Thymus (tissue), 11 donors: ENCODE results near the gene CYS1. TPM values are rescaled to one million over a fixed set of nuclear protein-coding genes. Genes with fewer than 3 reads are reported as not detected.

Experiments
- DNase-seq, 9 donors: peaks; one replicate each; pipeline ENCODE4 v3.0.0-alpha.2; 2013; ENCODE audit warnings: low spot score in 9 of 9, low read depth in 6 of 9, missing footprints in 1 of 9
- H3K27ac ChIP-seq, 2 donors: one replicate each; pipeline ENCODE4 v1.5.1; 2013; ENCODE audit warnings: control low read depth in 1 of 2, low read depth in 1 of 2, low read length in 1 of 2, mild to moderate bottlenecking in 1 of 2, moderate library complexity in 1 of 2
- H3K27me3 ChIP-seq, 2 donors: one replicate each; pipeline ENCODE4 v1.5.1; 2013; ENCODE audit warnings: low read length in 1 of 2; ENCODE audit not compliant: control insufficient read depth in 2 of 2, insufficient read depth in 1 of 2
- H3K36me3 ChIP-seq, 2 donors: one replicate each; pipeline ENCODE4 v1.5.1; 2013; ENCODE audit warnings: low read length in 1 of 2, mild to moderate bottlenecking in 1 of 2, moderate library complexity in 1 of 2; ENCODE audit not compliant: control insufficient read depth in 2 of 2, insufficient read depth in 2 of 2
- H3K4me1 ChIP-seq, 2 donors: one replicate each; pipeline ENCODE4 v1.5.1; 2013; ENCODE audit warnings: low read length in 2 of 2; ENCODE audit not compliant: control insufficient read depth in 2 of 2, insufficient read depth in 2 of 2
- H3K4me3 ChIP-seq, 2 donors: one replicate each; pipeline ENCODE4 v1.5.1; 2013; ENCODE audit warnings: low read length in 2 of 2, control low read depth in 1 of 2, mild to moderate bottlenecking in 1 of 2
- H3K9me3 ChIP-seq, 2 donors: one replicate each; pipeline ENCODE4 v1.5.1; 2013; ENCODE audit warnings: low read length in 1 of 2, mild to moderate bottlenecking in 1 of 2; ENCODE audit not compliant: control insufficient read depth in 2 of 2, insufficient read depth in 1 of 2
- WGBS: extraction: QIAGEN DNeasy Blood & Tissue Kit; methylation state at CpG from one replicate; pipeline ENCODE4 v1.1.7; 2013; 5-methylcytosine and 5-hydroxymethylcytosine counted together
- polyA plus RNA-seq: library from polyadenylated mRNA; stranded (reverse); fragments of 200-250 nt; gene quantifications from one replicate; pipeline ENCODE4 v1.2.3, GENCODE V29; 2013
- total RNA-seq: library from RNA; stranded (reverse); fragments of 120-200 nt; gene quantifications from one replicate; pipeline ENCODE4 v1.2.4, GENCODE V29; 2013
- donor health status: healthy.

Gene CYS1
- total and polyA plus RNA-seq, 2 donors = 0.19 to 0.30 TPM

DNA sequence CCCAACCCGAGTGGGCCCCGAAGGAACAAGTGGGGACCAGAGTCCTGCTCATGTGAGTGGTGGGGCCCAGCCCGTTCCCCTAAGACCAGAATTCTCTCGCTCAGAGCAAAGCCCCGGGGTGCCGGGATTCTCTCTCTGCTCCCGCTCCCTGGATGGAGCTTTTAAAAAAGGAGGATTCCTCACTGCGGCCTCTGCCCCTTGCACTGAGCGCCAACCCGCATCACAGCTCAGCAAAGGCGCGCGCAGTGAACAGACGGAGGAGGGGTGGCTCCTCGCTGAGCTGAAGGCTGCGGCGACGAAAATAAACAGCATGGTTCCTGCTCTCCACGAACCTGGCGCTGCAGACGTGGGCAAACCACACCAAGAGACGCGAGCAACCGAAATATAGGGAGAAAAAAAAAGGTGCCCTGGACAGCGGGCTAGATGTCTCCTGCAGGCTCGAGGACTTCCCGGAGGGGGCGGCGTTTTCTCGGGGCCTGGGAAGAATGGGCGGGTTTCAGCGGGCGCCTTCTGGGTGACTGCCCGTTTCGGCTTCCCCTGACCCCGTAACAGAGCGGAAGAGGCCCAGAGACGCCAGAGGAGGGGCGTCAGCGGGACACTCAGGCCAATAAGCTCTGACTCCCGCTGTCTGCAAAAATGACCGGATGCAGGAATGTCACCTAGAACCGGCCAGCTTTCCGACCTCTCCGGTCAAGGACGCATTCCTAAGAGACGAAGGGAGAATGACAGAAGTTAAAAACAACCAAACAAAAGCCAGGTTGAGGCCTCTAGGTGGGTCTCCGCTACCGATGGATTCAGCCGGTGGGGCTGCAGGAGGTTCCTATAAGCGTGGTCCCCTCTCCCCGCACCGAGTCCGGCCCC, 37.7 kb downstream of the CYS1 start:
- H3K4me1 ChIP-seq = peaks cover 0 to 17% of the 10 kb centered on the region in 2 donors
- H3K27ac ChIP-seq = peak overlapping the region in 1 of 2 donors; percentile 74
- 37% methylated on average over 54 of the region's 54 CpGs for WGBS
- peaks cover 25 to 59% of the 10 kb centered on the region in 2 donors for H3K27me3 ChIP-seq
- no peaks in the 10 kb centered on the region for H3K36me3 ChIP-seq
- DNase-seq = peak in 3 of 9 donors; percentile 17 to 40 (median 30)
- peaks cover 9 to 13% of the 10 kb centered on the region in 2 donors for H3K9me3 ChIP-seq
- peak overlapping the region; percentile 27 to 50 for H3K4me3 ChIP-seq

DNA sequence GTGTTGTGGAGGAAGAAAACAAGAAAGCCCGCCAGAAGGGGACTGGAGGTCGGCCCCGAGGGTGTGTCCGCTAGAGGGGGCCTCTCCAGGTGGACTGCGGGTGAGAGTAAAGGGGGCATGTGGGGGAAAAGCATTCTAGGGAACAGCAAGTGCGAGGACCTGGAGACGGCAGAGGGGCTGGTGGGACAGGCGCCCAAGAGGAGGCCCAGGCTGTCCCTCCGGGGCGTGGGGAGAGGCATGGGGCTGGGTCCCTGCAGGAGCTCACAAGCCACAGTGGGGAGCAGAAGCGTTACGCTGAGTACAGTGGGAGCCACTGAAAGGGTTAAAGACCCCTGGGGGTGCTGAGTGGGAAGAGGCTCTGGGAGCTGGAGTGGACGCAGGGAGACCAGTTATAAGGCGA, 38.5 kb downstream of the CYS1 start:
- H3K36me3 ChIP-seq = no peaks in the 10 kb centered on the region
- WGBS = 94% methylated on average over 14 of the region's 14 CpGs
- no peak overlapping the region for H3K4me3 ChIP-seq

DNA sequence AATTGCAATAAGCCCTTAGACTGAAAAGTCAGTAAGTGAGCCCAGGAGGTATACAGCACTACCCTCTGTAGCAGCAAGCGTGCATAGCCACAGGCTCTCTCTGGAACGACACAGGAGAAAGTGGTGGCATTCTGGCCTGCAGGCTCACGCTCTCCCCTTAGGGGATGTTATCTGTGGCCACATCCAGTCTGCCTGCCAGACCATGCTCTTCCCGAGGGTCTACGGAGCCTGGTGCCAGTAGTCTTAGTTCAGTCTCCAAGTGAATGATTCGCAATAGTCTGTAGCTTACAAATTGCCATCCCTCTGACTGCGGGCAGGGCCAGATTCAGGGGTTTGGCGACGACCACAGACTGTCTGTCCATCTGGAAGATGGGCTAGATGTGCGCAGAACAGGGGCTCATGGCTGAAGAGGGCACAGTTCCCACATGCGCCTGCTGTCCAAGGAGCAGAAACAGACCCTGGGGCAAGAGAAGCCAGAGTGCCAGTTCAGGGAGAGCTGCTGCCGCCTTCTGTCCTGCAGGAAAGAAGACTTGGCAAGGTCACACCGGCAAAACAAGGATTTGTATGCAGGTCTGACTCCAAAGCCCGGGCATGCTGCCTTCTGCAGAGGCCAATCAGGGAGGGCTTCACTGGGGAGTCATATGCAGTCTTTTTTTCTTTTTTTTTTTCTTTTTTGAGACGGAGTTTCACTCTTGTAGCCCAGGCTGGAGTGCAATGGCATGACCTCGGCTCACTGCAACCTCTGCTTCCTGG, 40.4 kb downstream of the CYS1 start:
- DNase-seq = no peak
- no peak overlapping the region for H3K4me3 ChIP-seq
- H3K27me3 ChIP-seq = peaks cover 25 to 57% of the 10 kb centered on the region in 2 donors
- peaks cover 0 to 20% of the 10 kb centered on the region in 2 donors for H3K4me1 ChIP-seq
- H3K36me3 ChIP-seq = no peaks in the 10 kb centered on the region
- 95% methylated on average over 16 of the region's 16 CpGs for whole genome bisulfite sequencing
- peaks cover 9 to 13% of the 10 kb centered on the region in 2 donors for H3K9me3 ChIP-seq
- no peak overlapping the region for H3K27ac ChIP-seq

More for the DNA sequence above, 38.5 kb downstream of the CYS1 start:
- Histone ChIP-seq H3K9me3 (peaks cover 9 to 13% of the 10 kb centered on the region in 2 donors), H3K4me1 (peaks cover 0 to 17% of the 10 kb centered on the region in 2 donors), H3K27me3 (peaks cover 25 to 59% of the 10 kb centered on the region in 2 donors), H3K27ac (no peak overlapping the region)
- no peak for DNase-seq

DNA sequence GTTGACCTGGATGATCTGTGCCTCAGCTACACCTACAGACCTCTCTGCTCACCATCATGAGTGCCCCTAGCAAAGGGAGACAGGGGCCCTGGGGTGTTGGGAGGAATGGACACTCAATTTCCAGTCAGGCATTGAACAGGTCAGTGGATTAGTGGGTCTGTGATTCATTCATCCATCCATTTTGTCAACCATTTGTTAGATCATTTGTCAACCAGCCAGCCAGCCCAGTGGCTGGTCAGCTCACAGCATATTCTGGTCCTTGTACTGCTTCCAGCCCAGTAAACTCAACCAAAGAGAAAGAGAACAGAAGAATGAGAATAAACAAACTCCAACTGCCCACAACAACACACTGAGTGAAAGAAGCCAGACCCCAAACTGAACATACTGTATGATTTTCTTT, 41.5 kb downstream of the CYS1 start:
- peaks cover 0 to 13% of the 10 kb centered on the region in 2 donors for H3K4me1 ChIP-seq
- H3K4me3 ChIP-seq = no peak overlapping the region
- DNase-seq = no peak
- peaks cover 18 to 48% of the 10 kb centered on the region in 2 donors for H3K27me3 ChIP-seq
- H3K9me3 ChIP-seq = peaks cover 6 to 13% of the 10 kb centered on the region in 2 donors
- H3K27ac ChIP-seq = no peak overlapping the region
- no peaks in the 10 kb centered on the region for H3K36me3 ChIP-seq

DNA sequence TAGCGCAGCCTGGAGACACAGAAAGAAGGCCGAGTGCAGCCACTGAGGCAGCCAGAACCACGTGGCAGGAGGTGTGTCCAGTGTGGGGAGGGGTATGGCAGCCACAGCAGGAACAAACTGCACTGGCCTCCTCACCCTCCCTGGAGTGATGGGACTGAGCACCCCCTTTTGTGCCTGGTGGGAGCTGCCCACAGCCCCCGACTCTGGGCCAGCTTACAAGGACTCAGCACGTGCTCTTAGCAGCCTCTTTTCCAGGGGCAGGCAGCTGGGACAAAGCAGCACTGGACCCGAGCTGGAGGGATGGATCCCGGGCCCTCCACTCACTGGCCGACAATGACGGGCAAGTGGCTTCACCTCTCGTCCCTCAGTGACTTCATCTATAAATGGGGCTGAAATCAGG, 42.1 kb downstream of the CYS1 start:
- 89% methylated on average over 10 of the region's 10 CpGs for WGBS
- H3K4me1 ChIP-seq = peaks cover 0 to 13% of the 10 kb centered on the region in 2 donors

DNA sequence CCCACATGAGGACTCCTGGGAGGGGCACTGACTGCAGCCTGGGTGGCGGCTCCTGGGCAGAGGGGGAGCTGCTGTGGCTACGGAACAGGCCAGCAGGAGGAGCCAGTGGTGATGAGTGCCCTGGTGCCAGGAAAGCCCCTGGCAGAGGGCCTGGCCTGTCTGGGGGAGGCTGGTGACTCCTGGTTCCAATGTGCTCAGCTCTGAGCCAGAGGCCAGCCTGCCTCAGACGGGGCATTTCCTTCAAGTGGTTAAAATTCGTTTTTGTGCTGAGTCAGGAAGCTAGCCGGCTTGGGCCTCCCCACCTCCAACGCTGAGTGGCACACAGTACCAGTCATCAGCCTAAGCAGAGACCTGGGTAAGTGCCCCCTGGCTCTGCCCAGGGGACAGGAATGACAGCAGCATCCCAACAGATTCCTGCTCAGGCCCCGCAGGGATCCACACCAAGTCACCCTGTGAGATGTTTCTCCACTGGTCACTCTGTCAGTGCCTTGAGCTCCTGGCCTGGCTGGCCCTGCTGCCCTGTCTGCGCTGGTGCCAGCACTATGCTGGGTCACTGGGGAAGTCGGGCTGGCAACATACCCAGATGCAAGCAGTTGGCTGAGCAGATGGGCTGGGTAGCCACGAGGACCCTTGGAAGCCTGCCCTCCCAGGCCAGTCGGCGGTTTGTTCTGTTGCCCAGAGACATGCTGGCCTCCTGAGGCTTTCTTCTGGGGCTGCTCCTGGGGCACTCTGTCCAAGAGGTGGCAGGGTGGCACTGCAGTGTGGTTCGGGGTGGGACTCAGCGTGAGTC, 43.9 kb downstream of the CYS1 start:
- Histone ChIP-seq H3K4me1 (peaks cover 0 to 3% of the 10 kb centered on the region in 2 donors), H3K27ac (no peak overlapping the region), H3K36me3 (no peaks in the 10 kb centered on the region), H3K4me3 (no peak overlapping the region), H3K9me3 (no peaks in the 10 kb centered on the region), H3K27me3 (peaks cover 0 to 27% of the 10 kb centered on the region in 2 donors)
- WGBS = 63% methylated on average over 14 of the region's 14 CpGs
- peak in 1 of 9 donors; percentile 25 for DNase-seq

More for the DNA sequence above, 42.1 kb downstream of the CYS1 start:
- Histone ChIP-seq H3K9me3 (peaks cover 6 to 13% of the 10 kb centered on the region in 2 donors), H3K27ac (no peak overlapping the region), H3K36me3 (no peaks in the 10 kb centered on the region), H3K27me3 (peaks cover 13 to 45% of the 10 kb centered on the region in 2 donors), H3K4me3 (no peak overlapping the region)
- DNase-seq = no peak

DNA sequence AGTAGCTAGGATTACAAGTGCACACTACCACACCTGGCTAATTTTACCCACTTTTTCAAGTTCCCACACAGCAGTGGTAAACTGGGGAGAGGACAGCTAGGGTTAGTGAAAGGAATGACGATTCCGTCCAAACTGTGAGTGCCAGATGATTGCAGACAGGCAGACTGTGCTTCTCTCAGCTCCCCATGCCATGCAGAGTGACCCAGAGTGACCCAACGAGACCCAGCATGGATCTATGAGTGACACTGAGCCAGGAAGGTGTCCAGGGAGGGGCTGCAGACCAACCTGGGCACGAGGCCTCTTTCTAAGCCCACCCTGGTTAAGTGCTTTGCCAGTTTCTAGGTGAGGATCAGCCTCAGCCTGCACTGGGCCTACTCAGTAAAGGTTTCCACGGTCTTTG, 44.6 kb downstream of the CYS1 start:
- WGBS = 79% methylated on average over 5 of the region's 5 CpGs
- no peak overlapping the region for H3K27ac ChIP-seq

DNA sequence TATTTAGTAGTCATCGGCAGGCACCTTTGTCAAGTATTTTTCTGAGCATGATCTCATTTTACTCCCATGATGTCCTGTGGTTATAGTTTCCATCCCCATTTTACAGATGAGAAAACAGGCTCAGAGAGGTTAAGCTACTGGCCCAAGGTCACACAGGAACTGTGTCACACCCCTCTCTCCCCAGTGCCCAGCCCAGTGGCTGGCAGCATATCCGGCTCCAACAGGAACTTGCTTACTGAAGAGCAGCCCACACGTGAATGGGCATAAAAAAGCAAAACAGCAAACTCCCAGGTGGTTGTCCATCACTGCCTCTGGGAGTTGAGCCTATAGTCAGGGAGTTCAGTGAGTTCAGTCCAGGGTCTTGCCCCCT, 45.2 kb downstream of the CYS1 start:
- DNase-seq = no peak
- Histone ChIP-seq H3K27me3 (peaks cover 0 to 15% of the 10 kb centered on the region in 2 donors), H3K27ac (no peak overlapping the region), H3K4me1 (peaks cover 0 to 4% of the 10 kb centered on the region in 2 donors), H3K4me3 (no peak overlapping the region), H3K9me3 (no peaks in the 10 kb centered on the region), H3K36me3 (no peaks in the 10 kb centered on the region)
- 85% methylated on average over 3 of the region's 3 CpGs for WGBS

More for the DNA sequence above, 44.6 kb downstream of the CYS1 start:
- Histone ChIP-seq H3K4me1 (peaks cover 0 to 3% of the 10 kb centered on the region in 2 donors), H3K9me3 (no peaks in the 10 kb centered on the region), H3K4me3 (no peak overlapping the region), H3K27me3 (peaks cover 0 to 20% of the 10 kb centered on the region in 2 donors), H3K36me3 (no peaks in the 10 kb centered on the region)
- no peak for DNase-seq
